Mesenchymal stem cell (in vitro differentiated cells and primary cell): ENCODE results near the gene GRK3.

Experiments
- DNase-seq: peaks from one replicate; pipeline ENCODE4 v3.0.0-alpha.2; 2013
- H2AFZ ChIP-seq: one replicate; pipeline ENCODE4 v1.6.1; 2013; ENCODE audit warnings: low read depth, mild to moderate bottlenecking, control low read depth, inconsistent platforms, low read length, moderate library complexity
- H2AK5ac ChIP-seq: 2 replicates; pipeline ENCODE4 v1.6.1; 2013; ENCODE audit warnings: low read length, moderate library complexity, mild to moderate bottlenecking, inconsistent platforms; ENCODE audit not compliant: severe bottlenecking
- H2BK120ac ChIP-seq: one replicate; pipeline ENCODE4 v1.6.1; 2013; ENCODE audit warnings: low read depth, mild to moderate bottlenecking, inconsistent platforms, low read length, moderate library complexity
- H2BK12ac ChIP-seq, 2 experiments: one replicate each; pipeline ENCODE4 v1.6.1; 2013; ENCODE audit warnings: inconsistent platforms in 2 of 2, low read length in 2 of 2, mild to moderate bottlenecking in 2 of 2, moderate library complexity in 2 of 2, control low read depth in 1 of 2
- H2BK15ac ChIP-seq: one replicate; pipeline ENCODE4 v1.6.1; 2013; ENCODE audit warnings: mild to moderate bottlenecking, low read depth, inconsistent platforms; ENCODE audit not compliant: poor library complexity, severe bottlenecking
- H2BK5ac ChIP-seq: 2 replicates; pipeline ENCODE4 v1.6.1; 2013; ENCODE audit warnings: low read depth, mild to moderate bottlenecking, low read length, control low read depth, inconsistent platforms; ENCODE audit not compliant: poor library complexity, severe bottlenecking
- H3K14ac ChIP-seq, 2 experiments: one replicate each; pipeline ENCODE4 v1.6.1; 2013; ENCODE audit warnings: inconsistent platforms in 2 of 2, low read length in 2 of 2, control low read depth in 1 of 2, mild to moderate bottlenecking in 1 of 2, moderate library complexity in 1 of 2
- H3K18ac ChIP-seq, 2 experiments: one replicate each; pipeline ENCODE4 v1.6.1; 2013; ENCODE audit warnings: inconsistent platforms in 2 of 2, low read length in 2 of 2, control low read depth in 1 of 2, low read depth in 1 of 2, mild to moderate bottlenecking in 1 of 2
- H3K23ac ChIP-seq, 2 experiments: one replicate each; pipeline ENCODE4 v1.6.1; 2013; ENCODE audit warnings: inconsistent platforms in 2 of 2, low read length in 2 of 2, mild to moderate bottlenecking in 2 of 2, moderate library complexity in 2 of 2, control low read depth in 1 of 2
- H3K27ac ChIP-seq: 2 replicates; pipeline ENCODE4 v1.5.1; 2013; ENCODE audit warnings: mild to moderate bottlenecking, moderate library complexity, low read length, control low read depth, inconsistent platforms; ENCODE audit not compliant: poor library complexity, severe bottlenecking
- H3K27me3 ChIP-seq, 2 experiments: 2 replicates each; pipeline versions ENCODE4 v1.6.1 to v1.7.0; 2013; ENCODE audit warnings: low read length in 2 of 2, mild to moderate bottlenecking in 2 of 2, moderate library complexity in 2 of 2, control low read depth in 1 of 2, inconsistent platforms in 1 of 2; ENCODE audit not compliant: control insufficient read depth in 1 of 2, insufficient read depth in 1 of 2
- H3K36me3 ChIP-seq, 2 experiments: 2 replicates each; pipeline versions ENCODE4 v1.6.1 to v1.7.0; 2013; ENCODE audit warnings: low read length in 2 of 2, control low read depth in 1 of 2, inconsistent platforms in 1 of 2, low read depth in 1 of 2, mild to moderate bottlenecking in 1 of 2; ENCODE audit not compliant: insufficient read depth in 2 of 2, control insufficient read depth in 1 of 2
- H3K4ac ChIP-seq, 2 experiments: one replicate each; pipeline ENCODE4 v1.6.1; 2013; ENCODE audit warnings: inconsistent platforms in 2 of 2, low read length in 2 of 2, mild to moderate bottlenecking in 2 of 2, moderate library complexity in 2 of 2, control low read depth in 1 of 2, low read depth in 1 of 2
- H3K4me1 ChIP-seq: 2 replicates; pipeline ENCODE4 v1.6.1; 2013; ENCODE audit warnings: low read depth, low read length, control low read depth; ENCODE audit not compliant: control insufficient read depth, insufficient read depth
- H3K4me2 ChIP-seq: 2 replicates; pipeline ENCODE4 v1.6.1; 2013; ENCODE audit warnings: low read length, mild to moderate bottlenecking, inconsistent platforms; ENCODE audit not compliant: poor library complexity, severe bottlenecking
- H3K4me3 ChIP-seq, 2 experiments: 2 replicates each; pipeline versions ENCODE4 v1.5.1 to v1.7.0; 2013; ENCODE audit warnings: low read length in 2 of 2, mild to moderate bottlenecking in 2 of 2, control low read depth in 1 of 2, low read depth in 1 of 2; ENCODE audit not compliant: insufficient read depth in 1 of 2
- H3K79me1 ChIP-seq: replicated peaks from 2 replicates; pipeline ENCODE4 v1.6.1; 2013; ENCODE audit warnings: mild to moderate bottlenecking, control low read depth, low read length, inconsistent platforms; ENCODE audit not compliant: poor library complexity, severe bottlenecking
- H3K9ac ChIP-seq: 2 replicates; pipeline ENCODE4 v1.7.0; 2013; ENCODE audit warnings: mild to moderate bottlenecking, low read length, moderate library complexity
- H3K9me3 ChIP-seq: 2 replicates; pipeline ENCODE4 v1.7.0; 2013; ENCODE audit warnings: mild to moderate bottlenecking, low read length; ENCODE audit not compliant: control insufficient read depth
- H4K8ac ChIP-seq: one replicate; pipeline ENCODE4 v1.6.1; 2013; ENCODE audit warnings: inconsistent platforms, mild to moderate bottlenecking, low read length, moderate library complexity
- H4K91ac ChIP-seq: one replicate; pipeline ENCODE4 v1.6.1; 2013; ENCODE audit warnings: mild to moderate bottlenecking, low read length, inconsistent platforms
- WGBS: methylation state at CpG from one replicate; pipeline ENCODE4 v1.1.7; 2013; ENCODE audit warnings: mixed read lengths; 5-methylcytosine and 5-hydroxymethylcytosine counted together

Gene GRK3

GRCh38 chr22:25772288-25772687 is 207.8 kb downstream of the GRK3 start:
- no peak overlapping the region for H3K4ac ChIP-seq
- no peak overlapping the region for H3K18ac ChIP-seq
- H3K27ac ChIP-seq: no peak overlapping the region
- H3K4me3 ChIP-seq: no peak overlapping the region
- no peak overlapping the region for H2AK5ac ChIP-seq
- no peak overlapping the region for H3K9ac ChIP-seq
- no peak for DNase-seq
- no peak overlapping the region for H3K23ac ChIP-seq
- H3K27me3 ChIP-seq: peaks cover 29 to 37% of the 10 kb centered on the region in 2 experiments
- H3K9me3 ChIP-seq: peaks cover 5% of the 10 kb centered on the region
- H3K36me3 ChIP-seq: no peaks in the 10 kb centered on the region
- no peak overlapping the region for H2BK120ac ChIP-seq
- no peak overlapping the region for H2AFZ ChIP-seq
- H3K79me1 ChIP-seq: no peaks in the 10 kb centered on the region
- 86% methylated on average over 9 of the region's 9 CpGs for WGBS
- no peak overlapping the region for H2BK15ac ChIP-seq
- H3K14ac ChIP-seq: no peak overlapping the region
- H3K4me2 ChIP-seq: no peak overlapping the region
- H2BK12ac ChIP-seq: no peak overlapping the region
- no peak overlapping the region for H4K91ac ChIP-seq
- H2BK5ac ChIP-seq: no peak overlapping the region
- no peaks in the 10 kb centered on the region for H3K4me1 ChIP-seq
- no peak overlapping the region for H4K8ac ChIP-seq

GRCh38 chr22:25774575-25775026 is 210.1 kb downstream of the GRK3 start:
- Histone ChIP-seq H3K79me1 (no peaks in the 10 kb centered on the region), H3K4me3 (no peak overlapping the region), H2BK5ac (no peak overlapping the region), H4K91ac (peak overlapping the region; percentile 28), H2BK15ac (no peak overlapping the region), H3K4ac (no peak overlapping the region), H3K27me3 (peaks cover 32 to 37% of the 10 kb centered on the region in 2 experiments), H3K4me1 (no peaks in the 10 kb centered on the region), H3K14ac (no peak overlapping the region), H3K23ac (no peak overlapping the region), H3K36me3 (no peaks in the 10 kb centered on the region), H2BK12ac (peak overlapping the region in 1 of 2 experiments; percentile 15), H4K8ac (no peak overlapping the region), H2AK5ac (no peak overlapping the region), H2AFZ (no peak overlapping the region), H2BK120ac (no peak overlapping the region), H3K18ac (no peak overlapping the region), H3K4me2 (no peak overlapping the region), H3K9me3 (peaks cover 3% of the 10 kb centered on the region), H3K9ac (no peak overlapping the region), H3K27ac (no peak overlapping the region)
- no peak for DNase-seq
- WGBS: 61% methylated on average over 12 of the region's 12 CpGs

- no peaks in the 10 kb centered on the region for H3K36me3 ChIP-seq
- no peak overlapping the region for H3K27ac ChIP-seq
- H4K91ac ChIP-seq: no peak overlapping the region
- WGBS: 26% methylated on average over 8 of the region's 8 CpGs
- H2AFZ ChIP-seq: no peak overlapping the region
- H2BK12ac ChIP-seq: peak overlapping the region in 1 of 2 experiments; percentile 22
- H3K79me1 ChIP-seq: no peaks in the 10 kb centered on the region
- H3K4me3 ChIP-seq: no peak overlapping the region
- H2BK15ac ChIP-seq: no peak overlapping the region
- H3K18ac ChIP-seq: no peak overlapping the region
- DNase-seq: peak; percentile 71
- no peak overlapping the region for H2BK5ac ChIP-seq
- no peak overlapping the region for H4K8ac ChIP-seq
- peaks cover 28 to 29% of the 10 kb centered on the region in 2 experiments for H3K27me3 ChIP-seq
- no peak overlapping the region for H3K4ac ChIP-seq
- peaks cover under 1% of the 10 kb centered on the region for H3K9me3 ChIP-seq
- no peak overlapping the region for H3K9ac ChIP-seq
- H3K23ac ChIP-seq: peak overlapping the region in 1 of 2 experiments; percentile 34
- H3K4me1 ChIP-seq: no peaks in the 10 kb centered on the region
- H2AK5ac ChIP-seq: no peak overlapping the region
- no peak overlapping the region for H2BK120ac ChIP-seq
- H3K14ac ChIP-seq: no peak overlapping the region
- H3K4me2 ChIP-seq: no peak overlapping the region
Measured at GRCh38 chr22:25775531-25775930, 211.1 kb downstream of the GRK3 start.

- H3K4ac ChIP-seq: no peak overlapping the region
Measured at GRCh38 chr22:25777411-25777810, 212.9 kb downstream of the GRK3 start.

More at GRCh38 chr22:25777411-25777810, 212.9 kb downstream of the GRK3 start:
- H2AFZ ChIP-seq: no peak overlapping the region
- no peaks in the 10 kb centered on the region for H3K36me3 ChIP-seq
- H2BK120ac ChIP-seq: no peak overlapping the region
- no peak overlapping the region for H4K8ac ChIP-seq
- peak overlapping the region; percentile 9 for H4K91ac ChIP-seq
- no peaks in the 10 kb centered on the region for H3K9me3 ChIP-seq
- H3K27ac ChIP-seq: no peak overlapping the region
- 85% methylated on average over 9 of the region's 9 CpGs for WGBS
- H3K27me3 ChIP-seq: peaks cover 18 to 32% of the 10 kb centered on the region in 2 experiments
- no peaks in the 10 kb centered on the region for H3K4me1 ChIP-seq
- H3K4me2 ChIP-seq: no peak overlapping the region
- H2BK5ac ChIP-seq: no peak overlapping the region
- no peak overlapping the region for H3K9ac ChIP-seq
- no peaks in the 10 kb centered on the region for H3K79me1 ChIP-seq
- no peak overlapping the region for H3K18ac ChIP-seq
- H3K23ac ChIP-seq: no peak overlapping the region
- no peak for DNase-seq
- H3K14ac ChIP-seq: no peak overlapping the region
- no peak overlapping the region for H2BK12ac ChIP-seq
- no peak overlapping the region for H3K4me3 ChIP-seq
- no peak overlapping the region for H2BK15ac ChIP-seq
- H2AK5ac ChIP-seq: no peak overlapping the region
